Uterus (tissue), 4 donors: Measurements from ENCODE around the gene CD68. TPM values are rescaled to one million over a fixed set of nuclear protein-coding genes. Genes with fewer than 3 reads are reported as not detected.

Source experiments
- DNase-seq, 2 donors: peaks; one replicate each; pipeline ENCODE4 v3.0.0-alpha.2; 2019 to 2020
- H3K27ac ChIP-seq, 2 donors: fragments of 200-600 bp; sonication (generic); 1 replicate in 1 of 2; 2 replicates in 1 of 2; pipeline ENCODE4 v1.5.1; 2016 to 2018
- H3K27me3 ChIP-seq, 2 donors: fragments of 200-600 bp; sonication (generic); one replicate each; pipeline ENCODE4 v1.5.1; 2018 to 2019; ENCODE audit warnings: control low read depth in 1 of 2
- H3K36me3 ChIP-seq, 2 donors: fragments of 200-600 bp; sonication (generic); one replicate each; pipeline ENCODE4 v1.5.1; 2019; ENCODE audit warnings: control low read depth in 1 of 2
- H3K4me1 ChIP-seq, 2 donors: fragments of 200-600 bp; sonication (generic); one replicate each; pipeline ENCODE4 v1.5.1; 2018 to 2019; ENCODE audit warnings: control low read depth in 1 of 2
- H3K4me3 ChIP-seq, 2 donors: fragments of 200-600 bp; sonication (generic); 1 replicate in 1 of 2; 2 replicates in 1 of 2; pipeline ENCODE4 v1.5.1; 2018 to 2019; ENCODE audit warnings: mild to moderate bottlenecking in 1 of 2
- H3K9me3 ChIP-seq, 2 donors: fragments of 200-600 bp; sonication (generic); one replicate each; pipeline ENCODE4 v1.5.1; 2019; ENCODE audit warnings: control low read depth in 1 of 2
- CTCF ChIP-seq, 4 experiments: fragments of 200-600 bp in 2 of 4; fragments of 450-650 bp in 2 of 4; sonication (generic) in 2 of 4; IDR thresholded peaks; one replicate each; pipeline ENCODE4 v1.5.1; 2016 to 2019; ENCODE audit warnings: antibody characterized with exemption in 4 of 4, mild to moderate bottlenecking in 2 of 4, moderate library complexity in 1 of 4
- POLR2A ChIP-seq, 2 donors: fragments of 450-650 bp; IDR thresholded peaks; one replicate each; pipeline ENCODE4 v1.6.1; 2016; ENCODE audit warnings: antibody characterized with exemption in 2 of 2, mild to moderate bottlenecking in 1 of 2, moderate library complexity in 1 of 2
- intact Hi-C: fragments of 100-400 bp; cut with DNase I; formaldehyde crosslinking; loops from one replicate; pipeline ENCODE4 v1.15.1; 2023; ENCODE audit warnings: low total_unique reads
- total RNA-seq, 4 donors: library from RNA; depleted of rRNA in 3 of 4; stranded (reverse); fragments of >200 nt in 3 of 4; gene quantifications; one replicate each; pipeline versions ENCODE4 v1.1.0 to v1.2.4, GENCODE V29; 2014 to 2023
- donor health status: DM: yes; HTN: yes; CAD: no.

The CD68 gene
- total RNA-seq, 4 donors from 2014 or later = 4.4 to 15.9 (median 7.5) TPM

GRCh38 chr17:7559320-7560171 lies 19.9 kb upstream of the CD68 start:
- intact Hi-C loops = loop anchor here (2.0 kb wide), 1 partner anchor 47 kb away; no protein-coding TSS in a partner anchor
- TF ChIP-seq CTCF (IDR thresholded peaks at IDR 0.05) (no peak), POLR2A (IDR thresholded peaks at IDR 0.05) (no peak)
- DNase-seq = no peak
- Histone ChIP-seq H3K27ac (peak overlapping the region; percentile 92 to 98), H3K27me3 (no peaks in the 10 kb centered on the region), H3K4me3 (peak overlapping the region in 1 of 2 donors; percentile 24), H3K4me1 (peaks cover 32 to 48% of the 10 kb centered on the region in 2 donors), H3K36me3 (no peaks in the 10 kb centered on the region), H3K9me3 (no peaks in the 10 kb centered on the region)

DNA sequence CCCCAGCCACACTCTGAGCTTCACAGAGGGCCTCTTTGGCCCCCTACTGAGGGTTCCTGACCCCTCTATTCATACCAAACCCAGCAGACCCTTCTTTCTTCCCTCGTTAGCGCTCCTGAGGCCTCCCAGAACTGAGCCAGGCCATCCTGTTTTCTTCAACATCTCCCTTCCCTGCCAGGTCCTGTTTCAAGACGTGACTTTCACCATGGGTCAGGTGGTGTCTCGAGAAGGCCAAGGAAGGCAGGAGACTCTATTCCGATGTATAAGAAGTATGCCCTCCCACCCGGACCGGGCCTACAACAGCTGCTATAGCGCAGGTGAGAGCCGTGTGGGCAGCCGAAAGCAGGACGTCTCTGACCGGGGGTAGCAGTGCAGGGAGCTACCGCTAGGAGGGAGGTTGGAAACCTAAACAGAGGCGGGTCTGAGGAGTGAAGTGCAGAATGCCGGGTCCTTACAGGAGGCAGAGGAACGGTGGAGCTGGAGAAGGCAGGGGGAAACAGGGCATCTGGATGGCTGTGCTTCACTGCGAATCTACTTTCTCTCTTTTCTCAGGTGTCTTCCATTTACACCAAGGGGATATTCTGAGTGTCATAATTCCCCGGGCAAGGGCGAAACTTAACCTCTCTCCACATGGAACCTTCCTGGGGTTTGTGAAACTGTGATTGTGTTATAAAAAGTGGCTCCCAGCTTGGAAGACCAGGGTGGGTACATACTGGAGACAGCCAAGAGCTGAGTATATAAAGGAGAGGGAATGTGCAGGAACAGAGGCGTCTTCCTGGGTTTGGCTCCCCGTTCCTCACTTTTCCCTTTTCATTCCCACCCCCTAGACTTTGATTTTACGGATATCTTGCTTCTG lies 19.0 kb upstream of the CD68 start:
- peak overlapping the region; percentile 92 to 98 for H3K27ac ChIP-seq
- peak overlapping the region; percentile 72 to 79 for H3K4me3 ChIP-seq

DNA sequence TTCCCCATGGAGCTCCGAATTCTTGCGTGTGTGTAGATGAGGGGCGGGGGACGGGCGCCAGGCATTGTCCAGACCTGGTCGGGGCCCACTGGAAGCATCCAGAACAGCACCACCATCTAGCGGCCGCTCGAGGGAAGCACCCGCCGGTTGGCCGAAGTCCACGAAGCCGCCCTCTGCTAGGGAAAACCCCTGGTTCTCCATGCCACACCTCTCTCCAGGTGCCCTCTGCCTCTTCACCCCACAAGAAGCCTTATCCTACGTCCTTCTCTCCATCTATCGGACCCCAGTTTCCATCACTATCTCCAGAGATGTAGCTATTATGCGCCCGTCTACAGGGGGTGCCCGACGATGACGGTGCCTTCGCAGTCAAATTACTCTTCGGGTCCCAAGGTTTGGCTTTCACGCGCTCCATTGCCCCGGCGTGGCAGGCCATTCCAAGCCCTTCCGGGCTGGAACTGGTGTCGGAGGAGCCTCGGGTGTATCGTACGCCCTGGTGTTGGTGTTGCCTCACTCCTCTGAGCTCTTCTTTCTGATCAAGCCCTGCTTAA lies 18.3 kb upstream of the CD68 start:
- no peaks in the 10 kb centered on the region for H3K9me3 ChIP-seq
- H3K36me3 ChIP-seq = no peaks in the 10 kb centered on the region
- TF ChIP-seq CTCF (IDR thresholded peaks at IDR 0.05) (peak; percentile 88 to 97 (median 92)), POLR2A (IDR thresholded peaks at IDR 0.05) (no peak)
- H3K27me3 ChIP-seq = no peaks in the 10 kb centered on the region
- peak overlapping the region; percentile 72 to 79 for H3K4me3 ChIP-seq
- peaks cover 32 to 48% of the 10 kb centered on the region in 2 donors for H3K4me1 ChIP-seq
- intact Hi-C loops = loop anchor here (2.0 kb wide), 1 partner anchor 48 kb away; no protein-coding TSS in a partner anchor
- DNase-seq = peak; percentile 93
- peak overlapping the region; percentile 92 to 98 for H3K27ac ChIP-seq

More for the DNA sequence above, 19.0 kb upstream of the CD68 start:
- H3K27me3 ChIP-seq = no peaks in the 10 kb centered on the region
- intact Hi-C loops = loop anchor here (2.0 kb wide), 1 partner anchor 48 kb away; no protein-coding TSS in a partner anchor
- H3K4me1 ChIP-seq = peaks cover 32 to 48% of the 10 kb centered on the region in 2 donors
- TF ChIP-seq CTCF (IDR thresholded peaks at IDR 0.05) = peak in 3 of 4 experiments; percentile 43 to 55 (median 53)
- no peak for TF ChIP-seq POLR2A (IDR thresholded peaks at IDR 0.05)
- H3K36me3 ChIP-seq = no peaks in the 10 kb centered on the region
- peak; percentile 66 to 67 for DNase-seq
- no peaks in the 10 kb centered on the region for H3K9me3 ChIP-seq

- TF ChIP-seq POLR2A (IDR thresholded peaks at IDR 0.05) (peak; percentile 54 to 67), CTCF (IDR thresholded peaks at IDR 0.05) (peak in 2 of 4 experiments; percentile 36 to 48)
- intact Hi-C loops = loop anchor here (2.0 kb wide), 1 partner anchor 49 kb away; no protein-coding TSS in a partner anchor
- H3K36me3 ChIP-seq = no peaks in the 10 kb centered on the region
- no peaks in the 10 kb centered on the region for H3K27me3 ChIP-seq
- H3K27ac ChIP-seq = peak within 1 kb of the TSS; percentile 92 to 98
- peak; percentile 87 to 91 for DNase-seq
- peaks cover 32 to 47% of the 10 kb centered on the region in 2 donors for H3K4me1 ChIP-seq
- peak within 1 kb of the TSS; percentile 72 to 79 for H3K4me3 ChIP-seq
- no peaks in the 10 kb centered on the region for H3K9me3 ChIP-seq
Measured at GRCh38 chr17:7561589-7562207, 17.7 kb upstream of the CD68 start, which contains the start of gene SENP3. TSS of gene SENP3 (plus strand) at chr17:7561919. CDS start at chr17:7563077, 1,158 bp downstream.
